K562 (cell line): ENCODE results near the gene INPP1. TPM values are rescaled to one million over a fixed set of nuclear protein-coding genes. Genes with fewer than 3 reads are reported as not detected.

Source experiments
- CREBBP ChIP-seq: IDR thresholded peaks from one replicate; pipeline ENCODE4 v1.6.1; 2012; ENCODE audit warnings: low read depth, mild to moderate bottlenecking, control low read depth, inconsistent platforms, low read length
- DMBX1 ChIP-seq: fragments of 250-450 bp; sonication (Bioruptor Pico); IDR thresholded peaks from 2 replicates; pipeline ENCODE4 v1.8.0; 2022; ENCODE audit warnings: inconsistent platforms, mild to moderate bottlenecking, moderate library complexity, borderline replicate concordance
- FOSL1 ChIP-seq: fragments of 200-800 bp; sonication (Bioruptor generic); conservative IDR thresholded peaks from 2 replicates; pipeline ENCODE4 v1.6.1; 2016; ENCODE audit warnings: missing genetic modification characterization, missing compliant biosample characterization
- GTF2E2 ChIP-seq: fragments of 200-800 bp; sonication (Bioruptor generic); IDR thresholded peaks from 2 replicates; pipeline ENCODE4 v1.6.1; 2016; ENCODE audit warnings: missing genetic modification characterization, missing compliant biosample characterization
- HDAC1 ChIP-seq, 2 experiments: fragments of 450-650 bp; IDR thresholded peaks; 2 replicates each; pipeline ENCODE4 v1.6.1; 2016 to 2017; ENCODE audit warnings: inconsistent platforms in 1 of 2, mild to moderate bottlenecking in 1 of 2, moderate library complexity in 1 of 2
- HDAC8 ChIP-seq: fragments of 450-650 bp; IDR thresholded peaks from 2 replicates; pipeline ENCODE4 v1.6.1; 2016; ENCODE audit warnings: mild to moderate bottlenecking, missing genetic modification characterization, moderate library complexity, missing compliant biosample characterization
- HINFP ChIP-seq: fragments of 450-650 bp; conservative IDR thresholded peaks from 2 replicates; pipeline ENCODE4 v1.6.1; 2016; ENCODE audit warnings: missing genetic modification characterization, low read depth, mild to moderate bottlenecking, control low read depth, missing compliant biosample characterization
- HIVEP1 ChIP-seq: fragments of 250-450 bp; sonication (Bioruptor Pico); IDR thresholded peaks from 2 replicates; pipeline ENCODE4 v1.4.0; 2020; ENCODE audit warnings: mild to moderate bottlenecking
- KLF16 ChIP-seq: IDR thresholded peaks from 2 replicates; pipeline ENCODE4 v1.6.1; 2016; ENCODE audit warnings: antibody characterized with exemption
- MEF2A ChIP-seq: IDR thresholded peaks from 2 replicates; pipeline ENCODE4 v1.6.1; 2011; ENCODE audit warnings: low read depth, mild to moderate bottlenecking, low read length, moderate library complexity; ENCODE audit not compliant: control insufficient read depth
- NRF1 ChIP-seq, 2 experiments: fragments of 450-650 bp; IDR thresholded peaks in 1 of 2; conservative IDR thresholded peaks in 1 of 2; 2 replicates each; pipeline ENCODE4 v1.6.1; 2014; ENCODE audit warnings: mild to moderate bottlenecking in 2 of 2
- RBM22 ChIP-seq: fragments of 200-400 bp; formaldehyde crosslinking; IDR thresholded peaks from 2 replicates; pipeline ENCODE4 v1.6.1; 2018; ENCODE audit warnings: low read length, low read depth; ENCODE audit not compliant: poor library complexity, severe bottlenecking
- RCOR1 ChIP-seq, 2 experiments: IDR thresholded peaks; 2 replicates each; pipeline ENCODE4 v1.6.1; 2012; ENCODE audit warnings: low read depth in 2 of 2, low read length in 2 of 2, borderline replicate concordance in 1 of 2, improper control_type of control experiment in 1 of 2
- SOX6 ChIP-seq: fragments of 450-650 bp; IDR thresholded peaks from 2 replicates; pipeline ENCODE4 v1.6.1; 2014; ENCODE audit warnings: mild to moderate bottlenecking
- ZC3H8 ChIP-seq: fragments of 450-650 bp; IDR thresholded peaks from 2 replicates; pipeline ENCODE4 v1.6.1; 2017
- ZNF124 ChIP-seq: sonication (generic); formaldehyde crosslinking; IDR thresholded peaks from 2 replicates; pipeline ENCODE4 v1.8.1; 2022; ENCODE audit warnings: missing genetic modification reagents
- ZNF592 ChIP-seq: fragments of 450-650 bp; IDR thresholded peaks from 2 replicates; pipeline ENCODE4 v1.6.1; 2017; ENCODE audit warnings: antibody characterized with exemption, mild to moderate bottlenecking
- polyA plus RNA-seq, 8 experiments: library from polyadenylated mRNA; depleted of rRNA in 4 of 8; stranded (reverse) in 5 of 8; unstranded in 3 of 8; fragments of >200 nt; fragmentation: Nextera tagmentation in 2 of 8; fragmentation: Illumina TruSeq in 1 of 8; extraction: Ambion mirVana in 2 of 8; extraction: Trizol in 1 of 8; gene quantifications; 2 replicates each; pipeline versions ENCODE4 v1.2.1 to v1.2.3, GENCODE V29; 2011 to 2014; ENCODE audit warnings: inconsistent platforms in 1 of 8, missing spikeins in 1 of 8
- total RNA-seq, 7 experiments: library from RNA; depleted of rRNA in 6 of 7; stranded (reverse); fragments of >200 nt in 6 of 7; fragmentation: Illumina TruSeq in 2 of 7; extraction: Trizol in 2 of 7; gene quantifications; 2 replicates each; pipeline versions ENCODE4 v1.2.1 to v1.2.3, GENCODE V29; 2011 to 2021; ENCODE audit warnings: low replicate concordance in 1 of 7
- TF ChIP-seq, protein P1 (sequence below): fragments of 200-400 bp; formaldehyde crosslinking; IDR thresholded peaks from 2 replicates; pipeline ENCODE4 v1.6.1; 2017; ENCODE audit warnings: mild to moderate bottlenecking, low read depth, low read length, moderate library complexity
- TF ChIP-seq, protein P2 (sequence below), 3 experiments: fragments of 200-800 bp in 1 of 3; sonication (Bioruptor generic) in 1 of 3; sonication (generic) in 1 of 3; formaldehyde crosslinking in 1 of 3; IDR thresholded peaks; 2 replicates each; pipeline versions ENCODE4 v1.6.1 to v1.8.0; 2016 to 2022; ENCODE audit warnings: mild to moderate bottlenecking in 2 of 3, missing compliant biosample characterization in 2 of 3, missing genetic modification characterization in 2 of 3, missing genetic modification reagents in 1 of 3

INPP1 gene
- total and polyA plus RNA-seq, 9 of the 15 experiments (the other 6 are each of a cell fraction or from before 2014, with no cell fraction given): 3.7 to 11.8 (median 6.5) TPM

DNA sequence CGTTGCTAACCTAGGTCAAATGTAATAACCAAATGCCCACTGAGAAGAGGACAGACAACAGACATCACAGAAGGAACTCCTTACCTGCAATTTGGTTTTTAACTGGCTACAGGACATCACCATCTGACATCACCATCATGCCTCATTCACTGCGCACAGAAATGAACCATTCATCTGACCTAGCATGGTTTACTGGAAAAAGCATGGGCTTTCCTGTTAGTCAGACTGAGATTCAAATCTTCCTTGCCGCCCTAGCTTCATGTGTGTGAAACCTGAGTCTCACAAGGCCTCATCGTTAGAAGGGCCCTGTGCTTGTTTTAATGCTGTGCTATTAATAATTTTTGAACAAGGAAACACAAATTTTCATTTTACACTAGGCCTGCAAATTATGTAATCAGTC, 22.7 kb upstream of the INPP1 start (continued):
- no peak for TF ChIP-seq MEF2A
- no peak for TF ChIP-seq ZNF592
- TF ChIP-seq NRF1 (conservative IDR thresholded peaks at IDR 0.05 in 1 of 2, IDR thresholded peaks at IDR 0.05 in 1 of 2): peak in 1 of 2 experiments; percentile 27; a peak in 1 of 4 replicates
- TF ChIP-seq RBM22: no peak
- no peak for TF ChIP-seq HDAC8 (tag)
- TF ChIP-seq HDAC1 (IDR thresholded peaks at IDR 0.05): peak in 1 of 2 experiments; percentile 51; a peak in 1 of 4 replicates
- TF ChIP-seq, protein P1, sequence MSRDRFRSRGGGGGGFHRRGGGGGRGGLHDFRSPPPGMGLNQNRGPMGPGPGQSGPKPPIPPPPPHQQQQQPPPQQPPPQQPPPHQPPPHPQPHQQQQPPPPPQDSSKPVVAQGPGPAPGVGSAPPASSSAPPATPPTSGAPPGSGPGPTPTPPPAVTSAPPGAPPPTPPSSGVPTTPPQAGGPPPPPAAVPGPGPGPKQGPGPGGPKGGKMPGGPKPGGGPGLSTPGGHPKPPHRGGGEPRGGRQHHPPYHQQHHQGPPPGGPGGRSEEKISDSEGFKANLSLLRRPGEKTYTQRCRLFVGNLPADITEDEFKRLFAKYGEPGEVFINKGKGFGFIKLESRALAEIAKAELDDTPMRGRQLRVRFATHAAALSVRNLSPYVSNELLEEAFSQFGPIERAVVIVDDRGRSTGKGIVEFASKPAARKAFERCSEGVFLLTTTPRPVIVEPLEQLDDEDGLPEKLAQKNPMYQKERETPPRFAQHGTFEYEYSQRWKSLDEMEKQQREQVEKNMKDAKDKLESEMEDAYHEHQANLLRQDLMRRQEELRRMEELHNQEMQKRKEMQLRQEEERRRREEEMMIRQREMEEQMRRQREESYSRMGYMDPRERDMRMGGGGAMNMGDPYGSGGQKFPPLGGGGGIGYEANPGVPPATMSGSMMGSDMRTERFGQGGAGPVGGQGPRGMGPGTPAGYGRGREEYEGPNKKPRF: no peak
- TF ChIP-seq, protein P2, sequence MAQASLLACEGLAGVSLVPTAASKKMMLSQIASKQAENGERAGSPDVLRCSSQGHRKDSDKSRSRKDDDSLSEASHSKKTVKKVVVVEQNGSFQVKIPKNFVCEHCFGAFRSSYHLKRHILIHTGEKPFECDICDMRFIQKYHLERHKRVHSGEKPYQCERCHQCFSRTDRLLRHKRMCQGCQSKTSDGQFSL (CRISPR knock-in tag; IDR thresholded peaks at IDR 0.05): no peak
- TF ChIP-seq, protein P2 (tag; IDR thresholded peaks at IDR 0.05): peak in 1 of 2 experiments; percentile 19; a peak in 1 of 4 replicates
- no peak for TF ChIP-seq ZNF124 (CRISPR knock-in tag)
- TF ChIP-seq KLF16: no peak
- 0 out of 2 replicates have a peak, but pooled peaks have one; percentile 50 for TF ChIP-seq GTF2E2 (tag)
- 0 out of 2 replicates have a peak, but pooled peaks have one; percentile 13 for TF ChIP-seq FOSL1 (tag)
- no peak for TF ChIP-seq HIVEP1
- TF ChIP-seq ZC3H8: no peak
- TF ChIP-seq RCOR1 (IDR thresholded peaks at IDR 0.05; ENCODE audit: borderline replicate concordance in 1 of 2, low read depth in 2 of 2, low read length in 2 of 2): peak in 1 of 2 experiments; percentile 41; a peak in 1 of 4 replicates
- no peak for TF ChIP-seq SOX6
- TF ChIP-seq HINFP: no peak
- no peak for TF ChIP-seq CREBBP
- TF ChIP-seq DMBX1: peak; percentile 18; the same call in 1 of the 2 replicates
